ENCODE measurements around the gene COMMD3.

GRCh38 chr10:22346096-22346661 lies 30.0 kb downstream of the COMMD3 start:
- TF ChIP-seq EZH2 (IDR thresholded peaks at IDR 0.05; ENCODE audit: insufficient read depth, poor library complexity, severe bottlenecking): peak; percentile 88
- no peak for TF ChIP-seq EZH2phosphoT487 (IDR thresholded peaks at IDR 0.05; ENCODE audit: insufficient read depth, low read depth)

Measured in GM23248 (cell line).